Fibroblast of skin of left quadriceps (primary cell): ENCODE measurements around the gene CTDP1.
"Not testable (repeated sequence)": the region's sequence is repeated elsewhere in the genome, so short reads cannot be mapped to it uniquely, and the experiment has no call there.

Experiments
- DNase-seq, 2 experiments: peaks; one replicate each; pipeline ENCODE4 v3.0.0-alpha.2; 2013; ENCODE audit warnings: low read depth in 2 of 2

CTDP1 gene

DNA sequence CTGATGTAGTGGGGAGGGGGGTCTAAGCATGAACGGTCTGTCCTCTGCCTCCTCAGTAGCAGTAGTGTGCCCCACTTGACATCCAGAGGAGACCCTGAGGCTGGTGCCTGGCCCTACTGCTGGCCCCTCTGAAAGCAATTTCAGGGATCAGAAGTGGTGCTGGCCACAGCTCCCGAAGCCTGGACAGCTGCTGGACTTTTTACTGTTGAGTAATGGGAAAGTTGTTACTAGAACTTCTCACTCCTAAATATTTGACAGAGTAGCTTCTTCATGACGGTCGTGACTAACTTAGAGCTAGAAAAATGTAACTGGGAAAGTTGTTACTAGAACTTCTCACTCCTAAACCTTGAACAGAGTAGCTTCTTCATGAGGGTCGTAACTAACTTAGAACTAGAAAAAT lies 23.3 kb downstream of the CTDP1 start:
- no peak for DNase-seq

DNA sequence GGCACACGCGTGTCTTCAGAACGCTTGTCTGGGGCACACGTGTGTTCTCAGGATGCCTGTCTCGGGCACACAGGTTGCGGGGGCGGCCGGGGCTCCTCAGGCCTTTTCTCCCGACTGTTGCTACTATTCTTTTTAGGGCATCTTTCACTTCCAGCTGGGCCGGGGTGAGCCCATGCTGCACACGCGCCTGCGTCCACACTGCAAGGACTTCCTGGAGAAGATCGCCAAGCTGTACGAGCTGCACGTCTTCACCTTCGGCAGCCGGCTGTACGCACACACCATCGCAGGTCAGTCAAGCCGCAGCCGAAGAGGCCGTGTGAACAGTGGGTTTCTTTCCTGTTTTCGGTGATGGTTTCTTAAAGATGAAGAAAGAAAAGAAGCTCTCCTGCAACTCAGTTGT lies 25.0 kb downstream of the CTDP1 start:
- DNase-seq: no peak

DNA sequence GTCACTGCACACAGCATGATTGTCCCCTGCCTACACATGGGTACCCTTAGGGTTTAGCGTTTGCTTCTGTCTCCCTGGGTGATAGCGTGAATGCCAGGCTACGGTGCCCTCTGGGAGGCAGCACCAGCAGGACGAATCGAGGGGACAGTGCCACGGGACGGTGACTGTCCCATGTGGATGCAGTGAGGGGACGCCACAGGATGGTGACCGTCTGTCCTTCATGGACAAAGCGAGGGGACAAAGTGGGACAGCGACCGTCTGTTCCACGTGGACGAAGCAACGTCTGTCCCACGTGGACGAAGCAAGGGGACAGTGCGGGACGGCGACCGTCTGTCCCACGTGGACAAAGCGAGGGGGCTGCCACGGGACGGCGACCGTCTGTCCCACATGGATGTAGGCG lies 25.7 kb downstream of the CTDP1 start:
- no peak for DNase-seq

DNA sequence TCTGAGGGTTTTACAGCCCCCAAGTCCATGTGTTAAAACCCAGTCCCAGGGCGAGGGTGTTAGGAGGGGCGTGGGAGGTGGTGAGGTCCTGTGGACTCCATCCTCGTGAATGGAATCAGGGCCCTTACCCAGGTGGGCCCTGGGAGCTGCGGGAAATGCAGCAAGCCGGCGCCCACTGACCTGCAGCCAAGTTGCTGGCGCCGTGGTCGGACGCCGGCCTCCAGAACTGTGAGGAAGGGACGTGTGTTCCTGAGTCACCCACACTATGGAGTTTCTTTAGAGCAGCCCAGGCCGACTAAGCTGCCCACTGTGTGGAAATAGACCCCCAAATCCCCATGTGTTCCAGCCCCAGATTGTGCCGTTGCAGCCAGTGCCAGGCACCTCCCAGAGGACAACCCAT lies 26.4 kb downstream of the CTDP1 start:
- no peak for DNase-seq

DNA sequence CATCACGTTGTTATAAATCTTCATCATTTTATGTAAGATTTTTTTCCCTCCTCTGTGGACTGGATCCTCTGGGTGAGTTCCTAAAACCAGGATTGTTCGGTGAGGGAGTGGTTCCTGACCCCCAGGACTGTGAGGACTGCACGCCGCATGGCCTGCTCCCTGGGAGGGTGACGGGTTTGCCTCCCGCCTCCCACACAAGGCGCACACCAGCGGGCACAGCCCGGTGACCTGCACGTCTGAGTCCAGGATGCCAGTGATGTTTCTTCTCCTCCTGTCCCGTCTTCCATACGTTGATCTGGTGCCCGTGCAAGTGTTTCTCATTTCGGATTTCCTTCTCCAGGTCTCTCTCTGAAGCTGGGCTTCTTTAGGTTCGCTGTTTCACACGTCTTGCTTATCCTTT lies 27.1 kb downstream of the CTDP1 start:
- no peak for DNase-seq

DNA sequence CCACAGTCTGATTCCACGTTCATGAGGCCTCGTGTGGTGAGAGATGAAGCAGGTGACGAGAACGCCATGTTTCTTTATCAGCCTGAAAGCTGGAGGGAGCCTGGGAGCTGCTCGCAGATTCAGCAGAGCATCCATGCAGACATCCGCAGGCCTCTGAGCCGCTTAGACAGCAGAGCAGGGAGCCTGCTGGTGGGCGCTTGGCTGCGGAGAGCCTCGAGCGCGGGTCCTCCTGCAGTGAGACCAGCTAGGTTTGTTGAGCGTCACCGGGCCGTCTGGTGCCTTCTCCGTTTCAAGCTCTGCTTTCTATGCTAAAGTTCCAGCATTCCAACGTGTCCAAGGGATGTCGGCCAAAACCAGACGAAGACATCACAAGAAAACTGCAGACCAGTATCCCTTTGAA lies 27.6 kb downstream of the CTDP1 start:
- no peak for DNase-seq

DNA sequence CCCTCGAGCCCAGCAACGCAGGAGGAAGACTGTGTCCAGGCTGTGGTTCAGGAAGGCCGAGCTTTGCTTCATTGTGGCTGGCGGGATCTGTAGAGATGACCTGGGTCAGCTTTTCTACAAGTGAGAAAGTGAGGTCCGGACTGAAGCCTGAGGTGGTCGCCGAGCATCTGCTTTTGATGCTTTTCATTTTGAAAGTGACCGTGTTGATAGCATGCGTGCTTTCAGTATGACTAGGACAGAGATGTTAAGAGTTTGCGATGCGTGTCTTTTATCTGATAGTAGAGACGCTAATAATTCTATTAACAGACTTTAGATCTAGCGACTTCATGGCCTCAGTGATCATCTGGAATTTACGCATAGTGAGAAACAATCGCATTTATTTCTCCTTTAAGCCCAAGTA lies 28.1 kb downstream of the CTDP1 start:
- DNase-seq: no peak

DNA sequence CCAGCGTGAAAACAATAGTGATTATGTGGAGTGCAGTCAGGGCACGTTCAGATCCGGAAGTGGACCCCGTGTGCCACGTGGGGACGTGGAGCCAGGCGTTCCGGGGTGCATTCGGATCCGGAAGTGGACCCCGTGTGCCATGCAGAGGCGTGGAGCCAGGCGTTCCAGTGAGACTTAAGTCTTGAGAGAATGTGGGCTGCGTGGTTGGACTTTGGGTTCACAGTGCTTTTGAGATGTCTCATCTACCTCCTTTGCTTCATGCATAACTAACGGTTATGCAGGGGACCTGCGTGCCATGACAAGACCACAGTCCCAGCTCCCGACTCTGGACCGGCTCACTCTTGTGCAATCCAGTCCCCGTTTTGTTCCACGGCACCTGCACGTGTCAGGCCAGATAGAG lies 28.8 kb downstream of the CTDP1 start:
- DNase-seq: no peak

DNA sequence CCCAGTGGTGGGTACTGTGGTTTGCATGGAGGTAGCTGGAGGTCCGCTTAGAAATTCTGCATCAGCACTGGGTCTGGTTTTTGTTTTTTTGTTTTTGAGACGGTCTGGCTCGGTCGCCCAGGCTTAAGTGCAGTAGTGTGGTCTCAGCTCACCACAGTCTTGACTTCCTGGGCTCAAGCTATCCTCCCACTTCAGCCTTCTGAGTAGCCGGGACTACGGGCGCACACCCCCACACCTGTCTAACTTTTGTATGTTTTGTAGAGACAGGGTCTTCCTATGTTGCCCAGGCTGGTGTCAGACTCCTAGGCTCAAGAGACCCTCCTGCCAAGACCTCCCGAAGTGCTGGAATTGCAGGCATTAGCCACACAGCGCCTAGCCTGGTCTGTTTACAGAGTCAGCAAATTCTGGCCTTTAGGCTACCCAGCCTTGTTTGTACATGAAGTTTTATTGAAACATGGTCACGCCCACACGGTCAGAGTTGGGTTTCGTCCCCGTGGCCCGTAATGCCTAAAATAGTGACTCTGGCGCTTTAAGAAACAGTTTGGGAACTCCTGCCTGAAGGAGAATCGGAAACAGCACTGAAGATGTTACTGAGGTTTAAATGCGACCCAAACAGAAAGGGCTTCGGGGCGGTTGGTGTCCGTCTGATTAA lies 32.7 kb downstream of the CTDP1 start:
- no peak for DNase-seq

DNA sequence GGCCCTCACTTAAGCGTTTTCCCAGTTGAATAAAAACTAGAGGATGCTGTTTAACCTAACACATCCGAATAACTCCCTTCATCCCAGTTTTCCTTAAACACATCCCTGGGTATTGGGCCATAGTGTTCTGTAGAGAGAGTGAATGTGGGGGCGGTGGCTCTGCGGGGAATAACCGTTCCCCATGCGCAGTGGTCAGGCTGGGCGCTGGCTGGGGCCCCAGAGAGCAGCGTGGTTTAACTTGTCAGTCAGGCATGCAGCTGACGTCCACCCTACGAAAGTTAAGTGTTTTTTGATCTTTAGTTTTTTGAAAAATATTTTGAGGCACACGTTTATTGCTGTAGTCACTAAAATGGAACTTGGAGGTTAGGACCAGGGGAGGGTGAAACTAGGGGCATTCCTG lies 33.7 kb downstream of the CTDP1 start:
- DNase-seq: no peak

DNA sequence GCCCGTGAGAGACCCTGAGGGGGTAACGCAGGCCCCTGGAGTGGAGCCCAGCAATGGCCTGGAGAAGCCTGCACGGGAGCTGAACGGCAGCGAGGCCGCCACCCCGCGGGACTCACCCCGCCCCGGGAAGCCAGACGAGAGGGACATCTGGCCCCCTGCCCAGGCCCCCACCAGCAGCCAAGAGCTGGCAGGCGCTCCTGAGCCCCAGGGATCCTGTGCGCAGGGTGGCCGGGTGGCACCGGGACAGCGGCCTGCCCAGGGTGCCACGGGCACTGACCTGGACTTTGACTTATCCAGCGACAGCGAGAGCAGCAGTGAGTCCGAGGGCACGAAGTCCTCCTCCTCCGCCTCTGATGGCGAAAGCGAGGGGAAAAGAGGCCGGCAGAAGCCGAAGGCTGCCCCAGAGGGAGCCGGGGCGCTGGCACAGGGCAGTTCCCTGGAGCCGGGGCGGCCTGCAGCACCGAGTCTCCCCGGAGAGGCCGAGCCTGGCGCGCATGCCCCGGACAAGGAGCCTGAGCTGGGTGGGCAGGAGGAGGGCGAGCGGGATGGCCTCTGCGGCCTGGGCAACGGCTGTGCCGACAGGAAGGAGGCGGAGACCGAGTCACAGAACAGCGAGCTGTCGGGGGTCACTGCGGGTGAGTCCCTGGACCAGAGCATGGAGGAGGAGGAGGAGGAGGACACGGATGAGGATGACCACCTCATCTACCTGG lies 35.1 kb downstream of the CTDP1 start:
- no peak for DNase-seq

DNA sequence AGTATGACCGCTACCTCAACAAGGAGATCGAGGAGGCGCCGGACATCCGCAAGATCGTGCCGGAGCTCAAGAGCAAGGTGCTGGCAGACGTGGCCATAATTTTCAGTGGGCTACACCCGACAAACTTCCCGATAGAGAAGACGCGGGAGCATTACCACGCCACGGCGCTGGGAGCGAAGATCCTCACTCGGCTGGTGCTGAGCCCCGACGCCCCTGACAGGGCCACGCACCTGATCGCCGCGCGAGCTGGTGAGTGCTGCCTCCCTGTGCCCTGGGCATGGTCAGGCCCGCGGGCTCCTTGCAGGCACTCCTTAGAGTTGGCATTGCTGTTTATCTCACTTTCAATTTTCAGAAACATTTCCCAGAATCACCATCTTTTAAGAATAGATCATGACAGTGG lies 35.7 kb downstream of the CTDP1 start:
- DNase-seq: no peak

DNA sequence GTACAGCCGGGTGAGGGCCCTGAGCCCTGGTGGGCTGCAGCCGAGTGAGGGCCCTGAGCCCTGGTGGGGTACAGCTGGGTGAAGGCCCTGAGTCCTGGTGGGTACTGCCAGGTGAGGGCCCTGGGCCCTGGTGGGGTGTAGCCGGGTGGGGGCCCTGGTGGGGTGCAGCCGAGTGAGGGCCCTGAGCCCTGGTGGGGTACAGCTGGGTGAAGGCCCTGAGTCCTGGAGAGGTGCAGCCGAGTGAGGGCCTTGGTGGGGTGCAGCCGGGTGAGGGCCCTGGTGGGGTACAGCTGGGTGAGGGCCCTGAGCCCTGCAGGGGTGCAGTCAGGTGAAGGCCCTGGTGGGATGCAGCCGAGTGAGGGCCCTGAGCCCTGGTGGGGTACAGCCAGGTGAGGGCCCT lies 37.5 kb downstream of the CTDP1 start:
- DNase-seq: no peak

DNA sequence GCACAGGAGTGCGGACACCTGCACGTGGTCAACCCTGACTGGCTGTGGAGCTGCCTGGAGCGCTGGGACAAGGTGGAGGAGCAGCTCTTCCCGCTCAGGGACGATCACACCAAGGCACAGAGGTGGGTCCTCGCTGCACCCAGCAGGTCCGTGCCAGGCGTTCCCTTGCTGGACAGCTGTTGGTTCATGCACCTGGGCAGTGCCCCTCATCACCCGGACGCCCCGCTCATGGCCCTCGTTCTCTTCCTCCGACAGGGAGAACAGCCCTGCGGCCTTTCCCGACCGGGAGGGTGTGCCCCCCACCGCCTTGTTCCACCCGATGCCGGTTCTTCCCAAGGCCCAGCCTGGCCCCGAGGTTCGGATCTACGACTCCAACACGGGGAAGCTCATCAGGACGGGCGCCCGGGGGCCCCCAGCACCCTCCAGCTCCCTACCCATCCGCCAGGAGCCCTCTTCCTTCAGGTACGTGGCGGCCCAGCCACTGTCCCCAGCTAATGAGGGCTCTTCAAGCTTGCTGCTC lies 38.0 kb downstream of the CTDP1 start:
- DNase-seq: no peak

DNA sequence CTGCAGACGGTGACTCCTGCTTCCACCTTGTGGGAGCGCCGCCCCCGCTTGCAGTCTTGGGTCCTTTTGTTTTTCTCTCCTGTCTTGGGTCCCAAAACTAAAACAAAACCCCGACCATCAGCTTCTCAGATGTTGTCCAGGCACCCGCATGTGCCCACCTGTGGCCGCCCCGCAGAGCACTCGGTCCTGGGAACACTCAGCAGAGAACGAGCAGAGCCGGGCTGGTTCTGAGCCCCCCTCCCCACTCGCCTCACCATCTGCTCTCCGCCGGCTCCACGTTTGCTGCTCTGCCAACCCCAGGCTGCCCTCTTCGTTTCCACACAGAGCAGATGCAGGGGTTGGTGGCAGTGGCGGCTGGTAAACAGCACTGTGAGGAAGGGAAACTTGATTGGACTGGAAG lies 38.5 kb downstream of the CTDP1 start:
- DNase-seq: no peak

DNA sequence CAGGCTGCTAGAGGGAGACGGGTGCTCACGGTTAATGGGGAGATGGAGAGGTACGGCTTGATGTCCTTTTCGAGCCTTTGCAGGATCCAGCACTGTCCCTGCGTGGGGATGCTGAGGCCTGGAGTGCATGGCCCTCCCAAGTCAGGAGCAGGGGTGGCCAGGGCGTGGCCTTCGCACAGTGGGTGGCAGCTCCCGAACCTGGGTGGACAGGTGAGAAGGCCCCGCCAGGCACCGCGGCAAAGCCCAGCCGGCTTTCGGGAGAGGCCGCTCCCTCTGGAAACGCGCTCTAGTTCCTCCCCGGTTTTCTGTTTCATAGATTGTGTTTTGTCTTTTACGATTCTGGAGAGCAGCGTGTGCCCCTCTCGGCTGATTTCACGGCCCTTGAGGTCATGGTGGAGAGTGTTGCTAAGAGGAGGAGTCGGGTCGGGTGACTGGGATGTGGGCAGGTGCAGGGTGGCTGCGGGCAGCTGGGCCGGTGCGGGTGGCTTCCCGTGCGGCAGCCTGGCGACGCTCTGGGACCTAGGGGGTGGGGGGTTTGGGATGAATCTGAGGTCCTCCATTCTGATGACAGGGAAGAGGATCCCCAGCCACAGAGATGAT lies 39.4 kb downstream of the CTDP1 start:
- no peak for DNase-seq

DNA sequence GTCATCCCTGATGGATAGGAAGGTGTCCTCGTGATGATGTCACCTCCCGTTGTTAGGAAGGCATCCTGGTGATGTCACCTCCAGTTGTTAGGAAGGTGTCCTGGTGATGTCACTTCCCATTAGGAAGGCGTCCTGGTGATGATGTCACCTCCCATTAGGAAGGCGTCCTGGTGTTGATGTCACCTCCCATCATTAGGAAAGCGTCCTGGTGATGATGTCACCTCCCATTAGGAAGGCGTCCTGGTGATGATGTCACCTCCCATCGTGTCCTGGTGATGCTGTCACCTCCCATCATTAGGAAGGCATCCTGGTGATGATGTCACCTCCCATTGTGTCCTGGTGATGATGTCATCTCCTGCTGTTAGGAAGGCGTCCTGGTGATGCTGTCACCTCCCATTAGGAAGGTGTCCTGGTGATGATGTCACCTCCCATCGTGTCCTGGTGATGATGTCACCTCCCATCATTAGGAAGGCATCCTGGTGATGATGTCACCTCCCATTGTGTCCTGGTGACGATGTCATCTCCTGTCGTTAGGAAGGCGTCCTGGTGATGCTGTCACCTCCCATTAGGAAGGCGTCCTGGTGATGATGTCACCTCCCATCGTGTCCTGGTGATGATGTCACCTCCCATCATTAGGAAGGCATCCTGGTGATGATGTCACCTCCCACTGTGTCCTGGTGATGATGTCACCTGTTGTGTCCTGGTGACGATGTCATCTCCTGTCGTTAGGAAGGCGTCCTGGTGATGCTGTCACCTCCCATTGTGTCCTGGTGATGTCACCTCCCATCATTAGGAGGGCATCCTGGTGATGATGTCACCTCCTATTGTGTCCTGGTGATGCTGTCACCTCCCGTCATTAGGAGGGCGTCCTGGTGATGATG lies 40.1 kb downstream of the CTDP1 start:
- DNase-seq: not testable (repeated sequence)

DNA sequence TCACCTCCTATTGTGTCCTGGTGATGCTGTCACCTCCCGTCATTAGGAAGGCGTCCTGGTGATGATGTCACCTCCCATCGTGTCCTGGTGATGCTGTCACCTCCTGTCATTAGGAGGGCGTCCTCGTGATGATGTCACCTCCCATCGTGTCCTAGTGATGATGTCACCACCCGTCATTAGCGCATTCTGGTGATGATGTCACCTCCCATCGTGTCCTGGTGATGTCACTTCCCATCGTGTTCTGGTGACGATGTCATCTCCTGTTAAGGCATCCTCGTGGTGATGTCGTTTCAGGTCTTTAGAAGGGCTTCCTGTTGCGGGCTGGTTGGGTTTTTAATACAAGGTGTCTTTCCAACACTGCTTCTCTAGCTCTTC lies 40.7 kb downstream of the CTDP1 start:
- no peak for DNase-seq

DNA sequence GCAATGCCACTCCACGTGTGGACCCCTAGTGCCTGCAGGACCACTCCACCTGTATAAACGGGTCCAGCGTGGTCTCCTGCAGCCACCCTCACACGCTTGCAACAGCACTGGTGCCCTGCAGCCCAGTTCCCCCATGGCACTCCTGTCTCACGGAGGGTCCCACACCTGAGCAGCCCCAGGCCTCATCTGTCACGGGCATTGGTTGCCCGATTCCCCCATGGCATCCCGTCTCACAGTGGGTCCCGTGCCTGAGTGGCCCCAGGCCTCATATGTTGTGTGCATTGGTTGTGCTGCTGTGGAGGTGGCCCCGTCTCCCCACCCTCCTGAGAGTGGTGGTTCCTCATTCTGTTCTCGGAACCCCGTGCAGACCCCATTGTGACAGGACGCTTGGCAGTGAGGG lies 43.4 kb downstream of the CTDP1 start:
- no peak for DNase-seq

DNA sequence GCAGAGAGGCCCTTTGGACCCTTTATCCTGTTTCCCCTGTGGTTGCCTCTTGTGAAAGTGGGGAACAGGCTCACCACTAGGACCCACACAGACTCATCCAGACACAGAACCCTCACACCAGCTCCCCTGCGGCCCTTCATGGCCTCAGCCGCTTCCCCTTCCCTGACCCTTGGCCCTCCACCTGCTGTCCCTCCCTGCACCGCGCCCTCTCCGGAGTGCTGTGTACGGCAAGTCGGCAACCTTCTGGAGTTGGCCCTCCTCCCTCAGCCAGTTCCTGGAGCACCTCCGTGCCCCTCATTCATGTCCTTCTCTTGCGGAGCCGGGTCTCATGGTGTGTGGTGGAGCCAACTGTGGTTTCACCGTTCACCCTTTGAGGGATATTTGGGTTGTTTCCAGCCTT lies 44.0 kb downstream of the CTDP1 start:
- DNase-seq: no peak

DNA sequence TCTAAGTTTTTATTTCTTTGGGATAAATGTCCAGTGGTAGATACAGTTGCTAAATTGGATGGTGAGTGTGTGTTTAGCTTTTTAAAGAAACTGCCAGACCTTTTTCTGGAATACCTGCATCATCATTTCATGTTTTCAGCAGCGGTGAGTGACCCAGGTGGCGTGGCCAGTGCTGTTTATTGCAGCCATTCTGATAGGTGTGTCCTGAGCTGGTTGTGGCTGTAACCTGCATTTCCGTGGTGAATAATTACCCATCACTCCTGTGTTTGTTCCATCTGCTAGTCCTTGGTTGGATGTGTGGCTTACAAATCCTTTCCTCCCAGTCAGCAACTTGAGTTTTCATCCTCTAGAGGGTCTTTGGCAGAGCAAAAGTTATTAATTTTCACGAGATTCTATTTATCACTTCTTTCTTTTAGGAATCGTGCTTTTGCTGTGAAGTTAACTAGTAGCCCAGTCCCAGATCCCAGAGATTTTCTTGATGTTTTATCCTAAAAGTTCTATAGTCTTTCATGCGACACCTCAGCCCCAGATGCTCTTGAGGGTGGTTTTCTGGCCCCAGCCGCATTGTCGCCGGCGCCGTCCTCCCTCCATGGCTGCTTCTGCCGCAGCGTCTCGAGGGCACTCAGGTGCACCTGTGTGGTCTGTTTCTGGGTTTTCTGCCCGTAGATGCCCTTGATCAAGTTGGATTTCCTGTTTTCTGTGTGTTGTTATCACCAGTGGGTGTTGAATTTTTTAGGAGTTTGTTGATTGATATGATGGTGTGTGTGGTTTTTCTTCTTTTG lies 44.9 kb downstream of the CTDP1 start:
- no peak for DNase-seq

DNA sequence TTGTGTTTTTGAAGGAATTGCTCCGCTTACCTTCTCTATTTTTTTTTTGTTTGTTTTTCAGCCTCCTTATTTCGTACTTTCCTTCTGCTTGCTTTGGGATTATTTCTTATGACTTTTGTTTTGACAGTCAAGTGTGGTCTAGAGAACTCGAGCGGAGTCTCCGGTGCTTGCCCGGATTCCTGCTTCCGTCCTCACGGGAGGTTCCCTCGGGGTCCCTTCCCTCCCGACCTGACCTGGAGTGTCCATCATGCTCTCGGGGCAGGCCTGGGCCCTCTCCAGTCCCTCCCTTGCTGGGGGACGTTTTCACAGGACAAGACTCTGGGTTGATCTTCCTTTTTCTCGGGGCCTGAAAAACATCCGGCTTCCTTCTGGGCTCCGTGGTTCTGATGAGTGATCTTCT lies 45.9 kb downstream of the CTDP1 start:
- no peak for DNase-seq
